ENCODE measurements around the gene TAF11L2.
"Not testable (repeated sequence)": the region's sequence is repeated elsewhere in the genome, so short reads cannot be mapped to it uniquely, and the experiment has no call there.

TAF11L2 gene

GRCh38 chr5:17497931-17498330 lies at the start of gene TAF11L2:
Gene TAF11L2, plus strand, starts transcription at chr5:17498231.
- DNase-seq = not testable (repeated sequence)

GRCh38 chr5:17448877-17449276 lies 49.2 kb upstream of the TAF11L2 start:
- DNase-seq = no peak

- no peak for DNase-seq
These were observed 45.1 kb upstream of the TAF11L2 start for GRCh38 chr5:17452936-17453335.

- DNase-seq = no peak
These were observed 42.1 kb upstream of the TAF11L2 start for GRCh38 chr5:17455942-17456341.

GRCh38 chr5:17461793-17462192 lies 36.2 kb upstream of the TAF11L2 start:
- no peak for DNase-seq

GRCh38 chr5:17463653-17464052 lies 34.4 kb upstream of the TAF11L2 start:
- no peak for DNase-seq

- no peak for DNase-seq
These were observed 28.0 kb upstream of the TAF11L2 start for GRCh38 chr5:17470064-17470463.

- not testable (repeated sequence) for DNase-seq
These were observed 23.0 kb upstream of the TAF11L2 start for GRCh38 chr5:17475064-17475463.

GRCh38 chr5:17477043-17477442 lies 21.0 kb upstream of the TAF11L2 start:
- no peak for DNase-seq

GRCh38 chr5:17477573-17478265 lies 20.3 kb upstream of the TAF11L2 start:
- no peak for DNase-seq

- DNase-seq = no peak
These were observed 16.7 kb upstream of the TAF11L2 start for GRCh38 chr5:17481378-17481777.

- DNase-seq = no peak
These were observed 15.2 kb upstream of the TAF11L2 start for GRCh38 chr5:17482790-17483189.

- DNase-seq = not testable (repeated sequence)
These were observed 11.4 kb upstream of the TAF11L2 start for GRCh38 chr5:17486464-17487173.

GRCh38 chr5:17487174-17487512 lies 10.9 kb upstream of the TAF11L2 start:
- no peak for DNase-seq

GRCh38 chr5:17491257-17491656 lies 6.8 kb upstream of the TAF11L2 start:
- not testable (repeated sequence) for DNase-seq

- DNase-seq = no peak
These were observed 5.3 kb upstream of the TAF11L2 start for GRCh38 chr5:17492770-17493169.

GRCh38 chr5:17497446-17497845 lies 585 bp upstream of the TAF11L2 start:
- no peak for DNase-seq

- no peak for DNase-seq
These were observed 13.8 kb downstream of the TAF11L2 start for GRCh38 chr5:17511775-17512325.

GRCh38 chr5:17517526-17517925 lies 19.5 kb downstream of the TAF11L2 start:
- not testable (repeated sequence) for DNase-seq

GRCh38 chr5:17518067-17518466 lies 20.0 kb downstream of the TAF11L2 start, which contains the start of gene TAF11L3:
Gene TAF11L3, plus strand, starts transcription at chr5:17518367.
- DNase-seq = not testable (repeated sequence)

GRCh38 chr5:17519508-17519907 lies 21.5 kb downstream of the TAF11L2 start:
- DNase-seq = not testable (repeated sequence)

GRCh38 chr5:17521501-17521900 lies 23.5 kb downstream of the TAF11L2 start, which contains the start of gene TAF11L4:
Gene TAF11L4, plus strand, starts transcription at chr5:17521801.
- not testable (repeated sequence) for DNase-seq

- not testable (repeated sequence) for DNase-seq
These were observed 26.9 kb downstream of the TAF11L2 start, which contains the start of gene TAF11L5 for GRCh38 chr5:17524935-17525334. Gene TAF11L5, plus strand, starts transcription at chr5:17525235.

- not testable (repeated sequence) for DNase-seq
These were observed 28.5 kb downstream of the TAF11L2 start for GRCh38 chr5:17526504-17526903.
